T-helper 22 cell (primary cell): ENCODE results near the gene BICC1.
"Not testable (repeated sequence)": the region's sequence is repeated elsewhere in the genome, so short reads cannot be mapped to it uniquely, and the experiment has no call there.

ENCODE experiments used
- DNase-seq: peaks from one replicate; pipeline ENCODE4 v3.0.0-alpha.2; 2020; ENCODE audit warnings: low read depth

BICC1 gene

GRCh38 chr10:58565271-58565670 lies 52.6 kb downstream of the BICC1 start:
- DNase-seq = no peak

GRCh38 chr10:58567652-58568051 lies 55.0 kb downstream of the BICC1 start:
- DNase-seq = no peak

GRCh38 chr10:58568428-58568935 lies 55.8 kb downstream of the BICC1 start:
- DNase-seq = no peak

- DNase-seq = no peak
Observed at GRCh38 chr10:58570307-58570723, 57.6 kb downstream of the BICC1 start.

GRCh38 chr10:58570979-58571378 lies 58.3 kb downstream of the BICC1 start:
- DNase-seq = no peak

GRCh38 chr10:58573144-58573543 lies 60.5 kb downstream of the BICC1 start:
- DNase-seq = no peak

GRCh38 chr10:58574058-58574457 lies 61.4 kb downstream of the BICC1 start:
- DNase-seq = no peak

- no peak for DNase-seq
Observed at GRCh38 chr10:58575491-58575890, 62.8 kb downstream of the BICC1 start.

GRCh38 chr10:58576751-58577436 lies 64.2 kb downstream of the BICC1 start:
- DNase-seq = no peak

- no peak for DNase-seq
Observed at GRCh38 chr10:58577437-58577777, 64.7 kb downstream of the BICC1 start.

GRCh38 chr10:58578366-58578765 lies 65.7 kb downstream of the BICC1 start:
- no peak for DNase-seq

- no peak for DNase-seq
Observed at GRCh38 chr10:58579011-58579655, 66.5 kb downstream of the BICC1 start.

- no peak for DNase-seq
Observed at GRCh38 chr10:58582045-58582444, 69.4 kb downstream of the BICC1 start.

- DNase-seq = no peak
Observed at GRCh38 chr10:58585435-58585834, 72.8 kb downstream of the BICC1 start.

- DNase-seq = no peak
Observed at GRCh38 chr10:58586282-58587245, 73.9 kb downstream of the BICC1 start.

GRCh38 chr10:58587676-58588075 lies 75.0 kb downstream of the BICC1 start:
- DNase-seq = no peak

- no peak for DNase-seq
Observed at GRCh38 chr10:58588673-58589265, 76.1 kb downstream of the BICC1 start.

- DNase-seq = no peak
Observed at GRCh38 chr10:58590152-58590840, 77.6 kb downstream of the BICC1 start.

- no peak for DNase-seq
Observed at GRCh38 chr10:58590924-58591323, 78.3 kb downstream of the BICC1 start.

- DNase-seq = no peak
Observed at GRCh38 chr10:58593008-58593407, 80.3 kb downstream of the BICC1 start.

- DNase-seq = not testable (repeated sequence)
Observed at GRCh38 chr10:58597211-58597610, 84.5 kb downstream of the BICC1 start.
